Caco-2 (cell line): ENCODE data around the gene CHRM2. TPM values are rescaled to one million over a fixed set of nuclear protein-coding genes. Genes with fewer than 3 reads are reported as not detected.

ENCODE experiments used
- BruUV-seq: library from RNA; stranded (reverse); fragments of 400-500 nt; replicated peaks from 2 replicates; lab custom pipeline; 2021; lab: Mats Ljungman, UMichigan
- CTCF ChIA-PET: fragments of 300-600 bp; sonication (Branson Sonifier 250); formaldehyde crosslinking; loops from one replicate; lab custom pipeline; 2022; ENCODE audit warnings: antibody characterized with exemption; lab: Charles Lee
- POLR2A ChIA-PET: fragments of 300-600 bp; sonication (Branson Sonifier 250); formaldehyde crosslinking; loops from one replicate; lab custom pipeline; 2022; ENCODE audit warnings: antibody characterized with exemption; lab: Charles Lee
- DNase-seq, 2 experiments: peaks; one replicate each; pipeline versions ENCODE4 v3.0.0 to v3.0.0-alpha.2; 2020 to 2022
- H3K27me3 ChIP-seq: replicated peaks from 2 replicates; pipeline ENCODE4 v1.6.0; 2011; ENCODE audit warnings: low read length; ENCODE audit not compliant: control insufficient read depth, insufficient read depth
- H3K36me3 ChIP-seq: 2 replicates; pipeline ENCODE4 v1.5.1; 2011; ENCODE audit warnings: low read length; ENCODE audit not compliant: control insufficient read depth, insufficient read depth
- H3K4me1 ChIP-seq: fragments of 250-450 bp; sonication (Bioruptor Pico); 2 replicates; pipeline ENCODE4 v1.5.1; 2020; ENCODE audit warnings: mild to moderate bottlenecking
- H3K4me3 ChIP-seq: 2 replicates; pipeline ENCODE4 v1.5.1; 2011; ENCODE audit warnings: low read depth, mild to moderate bottlenecking, control low read depth, low read length
- H3K9me3 ChIP-seq: fragments of 250-450 bp; sonication (Bioruptor Pico); 2 replicates; pipeline ENCODE4 v1.5.1; 2020; ENCODE audit warnings: mild to moderate bottlenecking, moderate library complexity
- H3K27ac Mint-ChIP-seq: one replicate; pipeline ENCODE4 v1.8.0; 2022; ENCODE audit warnings: mixed read lengths; ENCODE audit not compliant: unreplicated experiment
- H3K27me3 Mint-ChIP-seq: one replicate; pipeline ENCODE4 v1.8.0; 2022; ENCODE audit warnings: mixed read lengths; ENCODE audit not compliant: insufficient read depth, unreplicated experiment
- H3K36me3 Mint-ChIP-seq: one replicate; pipeline ENCODE4 v1.8.0; 2022; ENCODE audit warnings: mild to moderate bottlenecking, mixed read lengths; ENCODE audit not compliant: insufficient read depth, unreplicated experiment
- H3K4me1 Mint-ChIP-seq: one replicate; pipeline ENCODE4 v1.8.0; 2022; ENCODE audit warnings: low read depth, mixed read lengths; ENCODE audit not compliant: unreplicated experiment
- H3K4me3 Mint-ChIP-seq: one replicate; pipeline ENCODE4 v1.8.0; 2022; ENCODE audit warnings: mild to moderate bottlenecking, moderate library complexity, mixed read lengths; ENCODE audit not compliant: unreplicated experiment
- H3K9me3 Mint-ChIP-seq: one replicate; pipeline ENCODE4 v1.8.0; 2022; ENCODE audit warnings: mixed read lengths; ENCODE audit not compliant: unreplicated experiment
- CTCF ChIP-seq, 2 experiments: fragments of 200-600 bp in 1 of 2; IDR thresholded peaks; 1 replicate in 1 of 2; 2 replicates in 1 of 2; pipeline versions ENCODE4 v1.5.1 to v1.8.0; 2011 to 2022; ENCODE audit warnings: antibody characterized with exemption in 1 of 2, control low read depth in 1 of 2, inconsistent platforms in 1 of 2, low read depth in 1 of 2, low read length in 1 of 2, mild to moderate bottlenecking in 1 of 2, moderate library complexity in 1 of 2; ENCODE audit not compliant: insufficient read depth in 1 of 2, severe bottlenecking in 1 of 2, unreplicated experiment in 1 of 2
- intact Hi-C: fragments of 100-400 bp; cut with micrococcal nuclease; formaldehyde crosslinking; loops from one replicate; pipeline ENCODE4 v1.10.0; 2022; ENCODE audit not compliant: unreplicated experiment
- total RNA-seq: library from RNA; stranded (reverse); gene quantifications from 2 replicates; pipeline ENCODE4 v1.2.3, GENCODE V29; 2022

The CHRM2 gene
- total RNA-seq, 1 experiment from 2014 or later: not detected

- no TSS peak for BruUV-seq
- CTCF ChIA-PET: no interaction called here
These were observed 26.3 kb downstream of the CHRM2 start for GRCh38 chr7:136894789-136895188.

GRCh38 chr7:136897676-136898075, 29.2 kb downstream of the CHRM2 start:
- no TSS peak for BruUV-seq
- intact Hi-C loops: no loop called here
- Mint-ChIP-seq H3K9me3 (peaks cover 7% of the 10 kb centered on the region), H3K36me3 (no peaks in the 10 kb centered on the region), H3K27ac (no peak overlapping the region), H3K4me3 (no peak overlapping the region), H3K4me1 (no peaks in the 10 kb centered on the region), H3K27me3 (peaks cover 7% of the 10 kb centered on the region)
- no peaks in the 10 kb centered on the region for H3K9me3 ChIP-seq
- no peaks in the 10 kb centered on the region for H3K36me3 ChIP-seq
- no peaks in the 10 kb centered on the region for H3K4me1 ChIP-seq
- TF ChIP-seq CTCF (IDR thresholded peaks at IDR 0.05; ENCODE audit: insufficient read depth in 1 of 2, low read depth in 1 of 2, low read length in 1 of 2, severe bottlenecking in 1 of 2, unreplicated experiment in 1 of 2): no peak
- no peaks in the 10 kb centered on the region for H3K27me3 ChIP-seq
- ChIA-PET POLR2A (no interaction called here), CTCF (no interaction called here)
- DNase-seq: no peak
- H3K4me3 ChIP-seq: no peak overlapping the region

More at GRCh38 chr7:136894789-136895188, 26.3 kb downstream of the CHRM2 start:
- H3K4me3 ChIP-seq: no peak overlapping the region
- no peaks in the 10 kb centered on the region for H3K4me1 ChIP-seq
- no peak for TF ChIP-seq CTCF (IDR thresholded peaks at IDR 0.05; ENCODE audit: insufficient read depth in 1 of 2, low read depth in 1 of 2, low read length in 1 of 2, severe bottlenecking in 1 of 2, unreplicated experiment in 1 of 2)
- intact Hi-C loops: no loop called here
- no peaks in the 10 kb centered on the region for H3K36me3 ChIP-seq
- POLR2A ChIA-PET: no interaction called here
- H3K27ac Mint-ChIP-seq: no peak overlapping the region
- H3K9me3 Mint-ChIP-seq: peaks cover 9% of the 10 kb centered on the region
- no peaks in the 10 kb centered on the region for H3K4me1 Mint-ChIP-seq
- peaks cover 3% of the 10 kb centered on the region for H3K27me3 Mint-ChIP-seq
- no peaks in the 10 kb centered on the region for H3K9me3 ChIP-seq
- DNase-seq: no peak
- H3K36me3 Mint-ChIP-seq: no peaks in the 10 kb centered on the region
- no peak overlapping the region for H3K4me3 Mint-ChIP-seq
- H3K27me3 ChIP-seq: no peaks in the 10 kb centered on the region

- Histone ChIP-seq H3K4me1 (no peaks in the 10 kb centered on the region), H3K27me3 (no peaks in the 10 kb centered on the region), H3K36me3 (no peaks in the 10 kb centered on the region), H3K9me3 (no peaks in the 10 kb centered on the region), H3K4me3 (no peak overlapping the region)
- Mint-ChIP-seq H3K27me3 (peaks cover 3% of the 10 kb centered on the region), H3K27ac (no peak overlapping the region), H3K9me3 (no peaks in the 10 kb centered on the region), H3K36me3 (no peaks in the 10 kb centered on the region), H3K4me3 (no peak overlapping the region), H3K4me1 (no peaks in the 10 kb centered on the region)
- DNase-seq: no peak
- CTCF ChIA-PET: no interaction called here
- POLR2A ChIA-PET: no interaction called here
- intact Hi-C loops: no loop called here
- no peak for TF ChIP-seq CTCF (IDR thresholded peaks at IDR 0.05; ENCODE audit: insufficient read depth in 1 of 2, low read depth in 1 of 2, low read length in 1 of 2, severe bottlenecking in 1 of 2, unreplicated experiment in 1 of 2)
- no TSS peak for BruUV-seq
These were observed 31.6 kb downstream of the CHRM2 start for GRCh38 chr7:136900005-136900404.
